SK-N-MC (cell line): ENCODE measurements around the gene CFAP68.

Experiments
- EZH2 ChIP-seq: fragments of 200-600 bp; sonication (generic); IDR thresholded peaks from one replicate; pipeline ENCODE4 v1.6.1; 2017; ENCODE audit warnings: antibody characterized with exemption
- FOXP2 ChIP-seq: optimal IDR thresholded peaks from 2 replicates; pipeline ENCODE3; 2011; ENCODE audit warnings: mild to moderate bottlenecking, moderate library complexity; ENCODE audit not compliant: insufficient read depth; ENCODE audit errors: extremely low read length, control extremely low read depth
- POLR2AphosphoS5 ChIP-seq: IDR thresholded peaks from 2 replicates; pipeline ENCODE4 v1.6.1; 2012; ENCODE audit warnings: mild to moderate bottlenecking, low read depth, low read length, borderline replicate concordance

DNA sequence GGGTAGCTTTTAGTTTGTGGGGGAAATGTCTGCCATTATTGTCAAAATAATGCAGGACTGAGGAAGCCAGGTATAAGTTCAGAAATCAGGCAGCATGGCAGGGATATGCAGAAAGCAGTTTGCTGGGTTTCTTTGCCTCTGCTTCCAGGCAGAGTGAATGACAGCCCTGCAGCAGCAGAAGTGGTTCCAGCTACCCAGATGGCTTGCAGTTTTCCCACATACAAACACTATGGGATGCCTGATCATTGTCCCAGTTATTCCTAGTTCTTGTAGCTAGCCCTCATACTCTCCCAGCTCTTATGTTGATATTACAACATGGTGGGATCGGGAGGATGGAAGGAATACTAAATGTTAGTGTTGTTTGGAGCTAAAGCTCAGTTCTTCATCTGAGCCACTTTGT, 55.0 kb downstream of the CFAP68 start:
- TF ChIP-seq EZH2 (no peak), POLR2AphosphoS5 (no peak), FOXP2 (no peak)
